H1 (cell line): ENCODE measurements around the gene FBXO28. TPM values are rescaled to one million over a fixed set of nuclear protein-coding genes. Genes with fewer than 3 reads are reported as not detected.

Experiments used
- CTCF ChIA-PET: fragments of 300-600 bp; sonication (Branson Sonifier 250); formaldehyde crosslinking; loops from one replicate; lab custom pipeline; 2021; ENCODE audit not compliant: partially characterized antibody; lab: Charles Lee
- POLR2A ChIA-PET: fragments of 300-600 bp; sonication (Branson Sonifier 250); formaldehyde crosslinking; loops from one replicate; lab custom pipeline; 2021; ENCODE audit warnings: inconsistent platforms; ENCODE audit not compliant: partially characterized antibody; lab: Charles Lee
- DNase-seq, 2 experiments: peaks; one replicate each; pipeline versions ENCODE4 v3.0.0 to v3.0.0-alpha.2; 2010 to 2022; ENCODE audit warnings: low spot score in 2 of 2, low read depth in 1 of 2, mixed read lengths in 1 of 2
- FAIRE-seq: peaks from 2 replicates; lab custom pipeline; 2011; peaks lifted over from hg19 to GRCh38; lab: Jason Lieb, UNC
- H2AFZ ChIP-seq: 2 replicates; pipeline ENCODE4 v1.8.1; 2012; ENCODE audit warnings: low read length, inconsistent platforms
- H2AK5ac ChIP-seq: 2 replicates; pipeline ENCODE4 v1.6.1; 2013; ENCODE audit warnings: low read depth, low read length
- H2BK120ac ChIP-seq: replicated peaks from 2 replicates; pipeline ENCODE3; 2013; ENCODE audit warnings: low read depth, low read length, inconsistent platforms
- H2BK12ac ChIP-seq: 2 replicates; pipeline ENCODE4 v1.6.1; 2013; ENCODE audit warnings: low read depth, low read length
- H2BK15ac ChIP-seq: 2 replicates; pipeline ENCODE4 v1.6.1; 2013; ENCODE audit warnings: low read length
- H2BK20ac ChIP-seq: 2 replicates; pipeline ENCODE4 v1.6.1; 2013; ENCODE audit warnings: low read length
- H2BK5ac ChIP-seq: 2 replicates; pipeline ENCODE4 v1.6.1; 2013; ENCODE audit warnings: low read depth, low read length
- H3K14ac ChIP-seq: 2 replicates; pipeline ENCODE4 v1.6.1; 2013; ENCODE audit warnings: inconsistent platforms; ENCODE audit not compliant: insufficient read length
- H3K18ac ChIP-seq: 2 replicates; pipeline ENCODE4 v1.6.1; 2013; ENCODE audit warnings: low read length; ENCODE audit errors: extremely low read depth
- H3K23ac ChIP-seq: 2 replicates; pipeline ENCODE4 v1.6.1; 2013; ENCODE audit warnings: inconsistent platforms; ENCODE audit not compliant: insufficient read length
- H3K23me2 ChIP-seq: 2 replicates; pipeline ENCODE4 v1.6.1; 2013; ENCODE audit warnings: low read depth, low read length
- H3K27ac ChIP-seq: 2 replicates; pipeline ENCODE4 v1.6.1; 2011; ENCODE audit warnings: low read depth, low read length, inconsistent platforms
- H3K27me3 ChIP-seq, 4 experiments: replicated peaks in 1 of 4; 1 replicate in 1 of 4; 2 replicates in 3 of 4; pipeline versions ENCODE4 v1.6.1 to v1.8.1; 2011 to 2013; ENCODE audit warnings: low read length in 3 of 4, mild to moderate bottlenecking in 3 of 4, inconsistent platforms in 2 of 4, mixed read lengths in 2 of 4, moderate library complexity in 1 of 4; ENCODE audit not compliant: control insufficient read depth in 3 of 4, insufficient read depth in 3 of 4; ENCODE audit errors: extremely low read depth in 1 of 4
- H3K36me3 ChIP-seq, 4 experiments: 2 replicates each; pipeline versions ENCODE4 v1.6.1 to v1.8.1; 2011 to 2013; ENCODE audit warnings: mild to moderate bottlenecking in 4 of 4, low read length in 3 of 4, moderate library complexity in 2 of 4, control low read depth in 1 of 4, inconsistent platforms in 1 of 4; ENCODE audit not compliant: insufficient read depth in 4 of 4, control insufficient read depth in 2 of 4
- H3K4ac ChIP-seq: replicated peaks from 2 replicates; pipeline ENCODE3; 2013; ENCODE audit warnings: low read length, low read depth, mixed read lengths, inconsistent platforms; ENCODE audit not compliant: insufficient read length
- H3K4me1 ChIP-seq, 4 experiments: replicated peaks in 1 of 4; 1 replicate in 1 of 4; 2 replicates in 3 of 4; pipeline versions ENCODE4 v1.6.1 to v1.8.1; 2011 to 2013; ENCODE audit warnings: low read length in 3 of 4, inconsistent platforms in 2 of 4, mixed read lengths in 1 of 4; ENCODE audit not compliant: insufficient read depth in 4 of 4, control insufficient read depth in 3 of 4
- H3K4me2 ChIP-seq, 2 experiments: 2 replicates each; pipeline versions ENCODE4 v1.6.1 to v1.8.1; 2011 to 2013; ENCODE audit warnings: low read depth in 2 of 2, low read length in 2 of 2, control low read depth in 1 of 2, inconsistent platforms in 1 of 2, mild to moderate bottlenecking in 1 of 2; ENCODE audit not compliant: insufficient read depth in 1 of 2
- H3K4me3 ChIP-seq, 4 experiments: fragments of 200-600, 300-600 bp in 1 of 4; sonication (generic), shearing (Covaris generic), sonication (Bioruptor Twin) in 1 of 4; 2 replicates each; pipeline versions ENCODE4 v1.5.1 to v1.8.1; 2011 to 2016; ENCODE audit warnings: low read length in 4 of 4, low read depth in 3 of 4, control low read depth in 2 of 4, inconsistent platforms in 2 of 4, mild to moderate bottlenecking in 2 of 4, mixed read lengths in 1 of 4, moderate library complexity in 1 of 4; ENCODE audit not compliant: insufficient read depth in 2 of 4; ENCODE audit errors: extremely low read depth in 1 of 4
- H3K56ac ChIP-seq: replicated peaks from 2 replicates; pipeline ENCODE3; 2013; ENCODE audit warnings: low read depth, mild to moderate bottlenecking, mixed read lengths, low read length, inconsistent platforms; ENCODE audit not compliant: insufficient read length
- H3K79me1 ChIP-seq: 2 replicates; pipeline ENCODE4 v1.6.1; 2013; ENCODE audit warnings: low read depth, low read length, control low read depth
- H3K79me2 ChIP-seq, 2 experiments: 2 replicates each; pipeline versions ENCODE4 v1.6.1 to v1.8.1; 2012 to 2013; ENCODE audit warnings: low read length in 2 of 2, mild to moderate bottlenecking in 2 of 2, inconsistent platforms in 1 of 2; ENCODE audit not compliant: insufficient read depth in 2 of 2, control insufficient read depth in 1 of 2
- H3K9ac ChIP-seq, 4 experiments: replicated peaks in 1 of 4; 1 replicate in 1 of 4; 2 replicates in 3 of 4; pipeline versions ENCODE4 v1.6.1 to v1.8.1; 2011 to 2013; ENCODE audit warnings: low read depth in 3 of 4, low read length in 3 of 4, control low read depth in 2 of 4, mild to moderate bottlenecking in 2 of 4, moderate library complexity in 2 of 4, inconsistent platforms in 1 of 4; ENCODE audit errors: extremely low read depth in 1 of 4
- H3K9me3 ChIP-seq, 2 experiments: 2 replicates each; pipeline versions ENCODE4 v1.6.1 to v1.8.1; 2012 to 2013; ENCODE audit warnings: mild to moderate bottlenecking in 2 of 2, moderate library complexity in 2 of 2, control low read depth in 1 of 2, inconsistent platforms in 1 of 2, low read depth in 1 of 2, low read length in 1 of 2, mixed read lengths in 1 of 2; ENCODE audit not compliant: insufficient read depth in 2 of 2
- H4K20me1 ChIP-seq, 2 experiments: replicated peaks in 1 of 2; 2 replicates each; pipeline versions ENCODE3 to v1.8.1; 2011 to 2013; ENCODE audit warnings: inconsistent platforms in 2 of 2, low read length in 2 of 2, mild to moderate bottlenecking in 1 of 2; ENCODE audit not compliant: insufficient read depth in 2 of 2, control insufficient read depth in 1 of 2
- H4K5ac ChIP-seq: 2 replicates; pipeline ENCODE4 v1.6.1; 2013; ENCODE audit warnings: low read length, low read depth, mixed read lengths, inconsistent platforms; ENCODE audit not compliant: insufficient read length
- H4K8ac ChIP-seq: 2 replicates; pipeline ENCODE4 v1.8.0; 2013; ENCODE audit warnings: mild to moderate bottlenecking, moderate library complexity, low read length, inconsistent platforms; ENCODE audit not compliant: insufficient read depth; ENCODE audit errors: extremely low read depth
- H4K91ac ChIP-seq: replicated peaks from 2 replicates; pipeline ENCODE3; 2013; ENCODE audit warnings: low read length, mixed read lengths, inconsistent platforms; ENCODE audit not compliant: insufficient read length
- CHD1 ChIP-seq: IDR thresholded peaks from 2 replicates; pipeline ENCODE4 v1.6.1; 2012; ENCODE audit warnings: low read depth, low read length, improper control_type of control experiment
- CTBP2 ChIP-seq: IDR thresholded peaks from 2 replicates; pipeline ENCODE4 v1.7.0; 2011; ENCODE audit warnings: borderline replicate concordance, mild to moderate bottlenecking, moderate library complexity, mixed read lengths, low read length; ENCODE audit not compliant: insufficient read depth, insufficient read length
- HDAC2 ChIP-seq, 2 experiments: fragments of 300-600 bp in 1 of 2; sonication (generic) in 1 of 2; IDR thresholded peaks; 2 replicates each; pipeline ENCODE4 v1.6.1; 2011 to 2012; ENCODE audit warnings: low read depth in 2 of 2, low read length in 2 of 2, mild to moderate bottlenecking in 2 of 2, moderate library complexity in 2 of 2, borderline replicate concordance in 1 of 2, inconsistent platforms in 1 of 2
- HDAC6 ChIP-seq: IDR thresholded peaks from one replicate; pipeline ENCODE4 v1.7.1; 2012; ENCODE audit warnings: low read depth, mild to moderate bottlenecking, inconsistent platforms, low read length, moderate library complexity
- NANOG ChIP-seq: IDR thresholded peaks from 2 replicates; pipeline ENCODE4 v1.6.1; 2011; ENCODE audit warnings: low read length, low read depth, mild to moderate bottlenecking, inconsistent platforms; ENCODE audit not compliant: insufficient read depth, poor library complexity, severe bottlenecking
- PHF8 ChIP-seq: fragments of 200-600 bp; sonication (generic); conservative IDR thresholded peaks from 2 replicates; pipeline ENCODE4 v1.7.1; 2012; ENCODE audit warnings: low read depth, mild to moderate bottlenecking, inconsistent platforms, low read length, moderate library complexity
- POLR2A ChIP-seq, 2 experiments: IDR thresholded peaks; 1 replicate in 1 of 2; 2 replicates in 1 of 2; pipeline ENCODE4 v1.6.1; 2011; ENCODE audit warnings: low read depth in 2 of 2, low read length in 2 of 2, mild to moderate bottlenecking in 2 of 2; ENCODE audit errors: control extremely low read depth in 1 of 2
- RBBP5 ChIP-seq: IDR thresholded peaks from 2 replicates; pipeline ENCODE4 v1.7.1; 2012; ENCODE audit warnings: low read depth, mild to moderate bottlenecking, inconsistent platforms, low read length, moderate library complexity, borderline replicate concordance
- SIX5 ChIP-seq: IDR thresholded peaks from 2 replicates; pipeline ENCODE4 v1.6.1; 2011; ENCODE audit warnings: mild to moderate bottlenecking, low read depth, low read length
- SP2 ChIP-seq: IDR thresholded peaks from 2 replicates; pipeline ENCODE4 v1.6.1; 2012; ENCODE audit warnings: mild to moderate bottlenecking, low read length, inconsistent platforms
- SUZ12 ChIP-seq: fragments of 200-600 bp; sonication (generic); IDR thresholded peaks from 2 replicates; pipeline ENCODE4 v1.6.1; 2012; ENCODE audit warnings: mild to moderate bottlenecking, inconsistent platforms, low read length, moderate library complexity, mixed read lengths
- TAF7 ChIP-seq: optimal IDR thresholded peaks from 2 replicates; pipeline ENCODE3; 2011; ENCODE audit warnings: low read depth, mild to moderate bottlenecking, inconsistent platforms, low read length, moderate library complexity, borderline replicate concordance
- WGBS, 2 experiments: shearing (Covaris generic) in 1 of 2; methylation state at CpG; one replicate each; pipeline versions ENCODE4 v1.1.6 to v1.1.7; 2013 to 2015; ENCODE audit warnings: low lambda C conversion rate in 2 of 2, mixed read lengths in 2 of 2, inconsistent platforms in 1 of 2, low coverage in 1 of 2, missing lambda C conversion rate in 1 of 2; ENCODE audit not compliant: insufficient replicate concordance in 2 of 2, insufficient coverage in 1 of 2, insufficient read length in 1 of 2; ENCODE audit errors: extremely low coverage in 1 of 2, missing lambda C conversion rate in 1 of 2; 5-methylcytosine and 5-hydroxymethylcytosine counted together
- polyA plus RNA-seq, 7 experiments: library from polyadenylated mRNA; depleted of rRNA in 3 of 7; stranded (reverse) in 5 of 7; unstranded in 2 of 7; fragments of >200 nt in 5 of 7; fragments of 200-250 nt in 2 of 7; gene quantifications; 1 replicate in 5 of 7; 2 replicates in 1 of 7; 4 replicates in 1 of 7; pipeline versions ENCODE4 v1.2.1 to v1.2.3, GENCODE V29; 2011 to 2013; ENCODE audit warnings: missing spikeins in 2 of 7, mixed read lengths in 2 of 7
- total RNA-seq: library from RNA; stranded (reverse); fragmentation: NEBNext Ultra II Directional; extraction: Animal tissue kit (Norgen Biotek cat#: 25700); gene quantifications from 2 replicates; pipeline ENCODE4 v1.2.1, GENCODE V29; 2021
- TF ChIP-seq, protein P1 (sequence below): IDR thresholded peaks from 2 replicates; pipeline ENCODE4 v1.6.1; 2012; ENCODE audit warnings: inconsistent platforms

The FBXO28 gene
- total and polyA plus RNA-seq, 2 of the 8 experiments (the other 6 are each of a cell fraction or from before 2014, with no cell fraction given), result 10.3 to 42.5 TPM

DNA sequence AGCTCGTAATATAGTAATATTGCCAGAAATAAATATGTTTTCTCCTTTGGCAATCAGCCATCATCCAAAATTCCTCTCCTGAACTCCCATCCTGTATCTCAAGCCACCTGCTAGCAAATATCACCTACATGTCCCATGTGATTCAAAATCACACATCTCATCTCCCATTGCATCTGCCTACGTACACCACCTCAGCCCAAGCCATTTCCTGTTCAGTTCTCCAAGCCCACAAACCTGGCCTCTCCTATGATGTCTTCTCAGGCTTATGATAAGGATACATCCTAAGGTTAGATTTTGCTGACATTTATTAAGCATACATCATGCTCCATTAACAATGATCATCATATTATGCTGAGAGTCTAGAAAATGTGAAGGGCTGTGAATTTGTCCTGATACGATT, 37.2 kb downstream of the FBXO28 start:
- Histone ChIP-seq H3K79me1 (no peaks in the 10 kb centered on the region), H2BK15ac (no peak overlapping the region), H2AFZ (no peak overlapping the region), H4K8ac (no peak overlapping the region), H2BK120ac (no peak overlapping the region), H3K4me1 (no peaks in the 10 kb centered on the region), H2BK20ac (no peak overlapping the region), H3K27me3 (no peaks in the 10 kb centered on the region), H4K20me1 (no peaks in the 10 kb centered on the region), H3K23me2 (no peaks in the 10 kb centered on the region), H2AK5ac (no peak overlapping the region), H3K79me2 (no peaks in the 10 kb centered on the region), H3K4me3 (no peak overlapping the region), H3K36me3 (peaks cover 0 to 29% (median 11%) of the 10 kb centered on the region in 4 experiments; a peak in 3 of 8 replicates), H3K56ac (no peak overlapping the region), H4K5ac (no peak overlapping the region), H2BK5ac (no peak overlapping the region), H3K4ac (no peak overlapping the region), H3K9me3 (no peaks in the 10 kb centered on the region), H3K23ac (no peak overlapping the region), H2BK12ac (no peak overlapping the region), H3K27ac (no peak overlapping the region), H3K18ac (no peak overlapping the region), H3K14ac (no peak overlapping the region), H3K9ac (no peak overlapping the region), H3K4me2 (no peak overlapping the region), H4K91ac (no peak overlapping the region)
- DNase-seq, result no peak
- CTCF ChIA-PET, result interaction anchor here (0.6 to 4.4 kb wide), 4 partner anchors 12 to 182 kb away, joined by 3 to 35 read pairs (median 14); no protein-coding TSS in a partner anchor
- FAIRE-seq, result no peak
- POLR2A ChIA-PET, result interaction anchor here (1.2 kb wide), 1 partner anchor 34 kb away, joined by 3 read pairs; no protein-coding TSS in a partner anchor
- WGBS, 2 experiments, result 98% methylated on average over 3 of the region's 3 CpGs; no CpG with 5 or more reads in 1 of the 2 experiments
- TF ChIP-seq CHD1 (no peak), SIX5 (no peak), SUZ12 (no peak), PHF8 (no peak), CTBP2 (no peak), RBBP5 (no peak), SP2 (no peak), HDAC6 (no peak), TAF7 (no peak), POLR2A (IDR thresholded peaks at IDR 0.05; ENCODE audit: control extremely low read depth in 1 of 2, low read depth in 2 of 2, low read length in 2 of 2) (no peak), NANOG (no peak), HDAC2 (IDR thresholded peaks at IDR 0.05; ENCODE audit: borderline replicate concordance in 1 of 2, low read depth in 2 of 2, low read length in 2 of 2) (no peak)
- TF ChIP-seq, protein P1, sequence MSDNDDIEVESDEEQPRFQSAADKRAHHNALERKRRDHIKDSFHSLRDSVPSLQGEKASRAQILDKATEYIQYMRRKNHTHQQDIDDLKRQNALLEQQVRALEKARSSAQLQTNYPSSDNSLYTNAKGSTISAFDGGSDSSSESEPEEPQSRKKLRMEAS, result no peak
